ENCODE results near the gene EPS8L2.

Gene EPS8L2

DNA sequence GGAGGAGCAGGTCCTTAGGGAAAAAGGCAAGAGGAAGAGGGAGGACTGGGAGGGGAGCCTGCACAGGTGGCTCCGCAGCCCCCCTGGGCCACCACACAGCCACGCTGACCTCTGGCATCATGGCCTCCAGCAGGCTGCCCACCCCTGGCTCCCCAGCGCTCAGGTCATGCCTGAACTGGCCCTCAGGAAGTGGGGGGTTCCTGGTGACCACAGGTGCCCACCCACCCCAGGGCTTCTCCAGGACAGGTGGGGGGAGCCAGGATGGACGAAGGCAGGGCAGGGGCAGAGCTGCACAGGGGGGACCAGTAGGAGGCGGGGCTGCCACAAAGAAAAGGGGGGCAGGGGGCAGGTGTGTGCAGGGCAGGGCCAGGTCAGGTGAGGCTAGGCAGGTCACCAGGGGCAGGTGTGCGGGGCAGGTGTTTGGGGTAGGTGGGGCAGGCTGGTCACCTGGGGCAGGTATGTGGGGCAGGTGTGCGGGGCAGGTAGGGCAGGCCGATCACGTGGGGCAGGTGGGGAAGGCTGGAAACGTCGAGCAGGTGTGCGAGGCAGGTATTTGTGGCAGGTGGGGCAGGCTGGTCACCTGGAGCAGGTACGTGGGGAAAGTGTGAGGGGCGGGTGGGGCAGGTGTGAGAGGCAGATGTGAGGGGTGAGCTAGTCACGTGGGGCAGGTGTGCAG is 12.0 kb upstream of the EPS8L2 start:
- Histone ChIP-seq H3F3A (ENCODE audit: insufficient read depth) (peaks cover 19% of the 10 kb centered on the region), H3K9me2 (replicated peaks; ENCODE audit: insufficient read depth, low read length) (no peaks in the 10 kb centered on the region), H3K79me2 (ENCODE audit: insufficient read depth, low read length) (peaks cover 21% of the 10 kb centered on the region), H3K27me3 (ENCODE audit: low read length) (no peaks in the 10 kb centered on the region), H3K4me2 (ENCODE audit: low read depth, low read length, poor library complexity, severe bottlenecking) (peak overlapping the region; percentile 63), H3K4me3 (ENCODE audit: insufficient read depth, low read length, poor library complexity, severe bottlenecking) (peak overlapping the region; percentile 38), H2AFZ (ENCODE audit: low read depth, low read length, severe bottlenecking) (no peak overlapping the region), H3K9ac (ENCODE audit: low read length) (peak overlapping the region; percentile 9; the same call in 1 of the 2 replicates), H3K27ac (ENCODE audit: low read depth, low read length) (no peak overlapping the region), H3K36me3 (ENCODE audit: low read length) (no peaks in the 10 kb centered on the region), H3K9me3 (ENCODE audit: insufficient read depth, low read length) (no peaks in the 10 kb centered on the region), H4K20me1 (ENCODE audit: low read depth, low read length) (no peaks in the 10 kb centered on the region)
- TF ChIP-seq EZH2phosphoT487 (conservative IDR thresholded peaks at IDR 0.05; ENCODE audit: low read length) = no peak
- TF ChIP-seq, protein P1, sequence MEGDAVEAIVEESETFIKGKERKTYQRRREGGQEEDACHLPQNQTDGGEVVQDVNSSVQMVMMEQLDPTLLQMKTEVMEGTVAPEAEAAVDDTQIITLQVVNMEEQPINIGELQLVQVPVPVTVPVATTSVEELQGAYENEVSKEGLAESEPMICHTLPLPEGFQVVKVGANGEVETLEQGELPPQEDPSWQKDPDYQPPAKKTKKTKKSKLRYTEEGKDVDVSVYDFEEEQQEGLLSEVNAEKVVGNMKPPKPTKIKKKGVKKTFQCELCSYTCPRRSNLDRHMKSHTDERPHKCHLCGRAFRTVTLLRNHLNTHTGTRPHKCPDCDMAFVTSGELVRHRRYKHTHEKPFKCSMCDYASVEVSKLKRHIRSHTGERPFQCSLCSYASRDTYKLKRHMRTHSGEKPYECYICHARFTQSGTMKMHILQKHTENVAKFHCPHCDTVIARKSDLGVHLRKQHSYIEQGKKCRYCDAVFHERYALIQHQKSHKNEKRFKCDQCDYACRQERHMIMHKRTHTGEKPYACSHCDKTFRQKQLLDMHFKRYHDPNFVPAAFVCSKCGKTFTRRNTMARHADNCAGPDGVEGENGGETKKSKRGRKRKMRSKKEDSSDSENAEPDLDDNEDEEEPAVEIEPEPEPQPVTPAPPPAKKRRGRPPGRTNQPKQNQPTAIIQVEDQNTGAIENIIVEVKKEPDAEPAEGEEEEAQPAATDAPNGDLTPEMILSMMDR (IDR thresholded peaks at IDR 0.05; ENCODE audit: insufficient read depth, low read length, poor library complexity, severe bottlenecking) = no peak

DNA sequence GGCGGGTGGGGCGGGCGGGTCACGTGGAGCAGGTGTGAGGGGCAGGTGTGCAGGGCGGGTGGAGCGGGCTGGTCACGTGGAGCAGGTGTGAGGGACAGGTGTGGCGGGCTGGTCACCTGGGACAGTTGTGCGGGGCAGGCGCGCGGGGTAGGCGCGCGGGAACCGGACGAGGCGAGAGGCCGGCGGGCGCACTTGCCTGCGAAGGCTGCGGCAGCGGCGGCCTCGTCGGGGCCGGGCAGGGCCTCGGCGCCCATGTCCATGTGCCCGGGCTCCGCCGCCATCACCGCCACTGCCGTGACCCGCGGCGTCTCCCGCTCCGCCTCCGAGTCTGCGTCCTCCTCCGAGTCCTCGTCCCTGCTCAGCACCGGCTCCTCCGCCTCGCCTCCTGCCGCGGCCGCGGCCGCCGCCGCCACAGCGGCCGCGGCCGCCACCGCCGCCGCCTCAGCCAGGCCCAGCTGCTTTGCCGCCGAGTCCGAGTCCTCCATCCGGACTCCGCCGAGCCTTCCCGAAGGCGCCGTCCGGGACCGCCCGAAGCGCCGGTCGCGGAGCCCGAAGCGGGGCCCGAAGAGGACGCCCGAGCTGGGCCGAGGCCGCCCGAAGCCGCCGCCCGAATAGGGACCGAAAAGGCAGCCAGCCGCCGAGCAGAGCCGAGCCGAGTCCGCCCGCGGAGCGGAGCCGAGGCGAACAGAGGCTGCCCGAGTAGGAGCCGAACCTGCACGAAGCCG is 11.3 kb upstream of the EPS8L2 start, which contains the start of gene DEAF1:
Gene DEAF1 (minus strand): TSS at position 660 of the 725 bp plus-strand sequence. CDS start 175 bp downstream, at position 485.
- Histone ChIP-seq H3K36me3 (ENCODE audit: low read length) (no peaks in the 10 kb centered on the region), H3K9ac (ENCODE audit: low read length) (peak within 1 kb of the TSS; percentile 94), H3K79me2 (ENCODE audit: insufficient read depth, low read length) (peaks cover 21% of the 10 kb centered on the region), H3F3A (ENCODE audit: insufficient read depth) (peaks cover 19% of the 10 kb centered on the region), H3K27ac (ENCODE audit: low read depth, low read length) (peak within 1 kb of the TSS; percentile 95), H4K20me1 (ENCODE audit: low read depth, low read length) (no peaks in the 10 kb centered on the region), H2AFZ (ENCODE audit: low read depth, low read length, severe bottlenecking) (peak within 1 kb of the TSS; percentile 83), H3K4me2 (ENCODE audit: low read depth, low read length, poor library complexity, severe bottlenecking) (peak within 1 kb of the TSS; percentile 88), H3K4me3 (ENCODE audit: insufficient read depth, low read length, poor library complexity, severe bottlenecking) (peak within 1 kb of the TSS; percentile 83), H3K9me3 (ENCODE audit: insufficient read depth, low read length) (no peaks in the 10 kb centered on the region), H3K9me2 (replicated peaks; ENCODE audit: insufficient read depth, low read length) (no peaks in the 10 kb centered on the region), H3K27me3 (ENCODE audit: low read length) (no peaks in the 10 kb centered on the region)
- no peak for TF ChIP-seq EZH2phosphoT487 (conservative IDR thresholded peaks at IDR 0.05; ENCODE audit: low read length)
- TF ChIP-seq, protein P1 (IDR thresholded peaks at IDR 0.05; ENCODE audit: insufficient read depth, low read length, poor library complexity, severe bottlenecking) = no peak

DNA sequence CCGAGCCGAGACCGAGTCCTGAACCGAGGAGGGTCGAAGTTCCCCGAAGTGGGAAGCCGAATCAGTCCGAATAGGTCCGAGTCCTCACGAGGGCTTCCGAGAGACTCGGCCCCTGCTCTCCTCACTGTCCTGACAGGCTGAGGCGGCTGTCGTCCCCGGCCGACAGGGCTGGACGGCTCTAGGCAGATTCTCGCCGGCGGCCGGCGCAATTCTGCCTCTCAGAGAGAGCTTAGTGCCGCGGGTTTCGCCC is 10.8 kb upstream of the EPS8L2 start:
- H3K79me2 ChIP-seq (ENCODE audit: insufficient read depth, low read length) = peaks cover 21% of the 10 kb centered on the region
- H3K27me3 ChIP-seq (ENCODE audit: low read length) = no peaks in the 10 kb centered on the region
- peak overlapping the region; percentile 69 for H3K4me3 ChIP-seq (ENCODE audit: insufficient read depth, low read length, poor library complexity, severe bottlenecking)
- H3K27ac ChIP-seq (ENCODE audit: low read depth, low read length) = peak overlapping the region; percentile 95
- peak overlapping the region; percentile 79 for H2AFZ ChIP-seq (ENCODE audit: low read depth, low read length, severe bottlenecking)
- TF ChIP-seq, protein P1 (IDR thresholded peaks at IDR 0.05; ENCODE audit: insufficient read depth, low read length, poor library complexity, severe bottlenecking) = no peak
- no peak for TF ChIP-seq EZH2phosphoT487 (conservative IDR thresholded peaks at IDR 0.05; ENCODE audit: low read length)
- H3K9me2 ChIP-seq (replicated peaks; ENCODE audit: insufficient read depth, low read length) = no peaks in the 10 kb centered on the region
- H3K9ac ChIP-seq (ENCODE audit: low read length) = peak overlapping the region; percentile 94
- peak overlapping the region; percentile 63 for H3K4me2 ChIP-seq (ENCODE audit: low read depth, low read length, poor library complexity, severe bottlenecking)
- no peaks in the 10 kb centered on the region for H4K20me1 ChIP-seq (ENCODE audit: low read depth, low read length)
- H3K36me3 ChIP-seq (ENCODE audit: low read length) = no peaks in the 10 kb centered on the region
- H3F3A ChIP-seq (ENCODE audit: insufficient read depth) = peaks cover 19% of the 10 kb centered on the region
- no peaks in the 10 kb centered on the region for H3K9me3 ChIP-seq (ENCODE audit: insufficient read depth, low read length)
